ENCODE measurements around the gene HPDL. TPM values are rescaled to one million over a fixed set of nuclear protein-coding genes. Genes with fewer than 3 reads are reported as not detected.

Gene HPDL
- total and polyA plus RNA-seq, 2 experiments from 2014 or later: 3.9 to 5.1 TPM

- Histone ChIP-seq H3K9me3 (ENCODE audit: low read depth) (no peaks in the 10 kb centered on the region), H3K27me3 (no peaks in the 10 kb centered on the region), H3K79me2 (peaks cover 27% of the 10 kb centered on the region), H3K36me3 (replicated peaks; ENCODE audit: insufficient read depth, low read depth) (no peaks in the 10 kb centered on the region), H3K4me2 (no peak overlapping the region), H3K4me3 (no peak overlapping the region), H3K9me2 (replicated peaks; ENCODE audit: insufficient read depth) (no peaks in the 10 kb centered on the region), H3K27ac (no peak overlapping the region), H2AFZ (no peak overlapping the region), H3K4me1 (ENCODE audit: insufficient read depth) (peaks cover 20% of the 10 kb centered on the region), H4K20me1 (ENCODE audit: insufficient read depth, poor library complexity, severe bottlenecking) (no peaks in the 10 kb centered on the region)
- 95% methylated on average over 13 of the region's 13 CpGs for WGBS (ENCODE audit: low lambda C conversion rate, missing lambda C conversion rate)
- TF ChIP-seq EZH2phosphoT487 (IDR thresholded peaks at IDR 0.05; ENCODE audit: low read depth, severe bottlenecking, unreplicated experiment) (no peak), EZH2 (IDR thresholded peaks at IDR 0.05; ENCODE audit: borderline replicate concordance) (no peak)
- TF ChIP-seq, protein P1, sequence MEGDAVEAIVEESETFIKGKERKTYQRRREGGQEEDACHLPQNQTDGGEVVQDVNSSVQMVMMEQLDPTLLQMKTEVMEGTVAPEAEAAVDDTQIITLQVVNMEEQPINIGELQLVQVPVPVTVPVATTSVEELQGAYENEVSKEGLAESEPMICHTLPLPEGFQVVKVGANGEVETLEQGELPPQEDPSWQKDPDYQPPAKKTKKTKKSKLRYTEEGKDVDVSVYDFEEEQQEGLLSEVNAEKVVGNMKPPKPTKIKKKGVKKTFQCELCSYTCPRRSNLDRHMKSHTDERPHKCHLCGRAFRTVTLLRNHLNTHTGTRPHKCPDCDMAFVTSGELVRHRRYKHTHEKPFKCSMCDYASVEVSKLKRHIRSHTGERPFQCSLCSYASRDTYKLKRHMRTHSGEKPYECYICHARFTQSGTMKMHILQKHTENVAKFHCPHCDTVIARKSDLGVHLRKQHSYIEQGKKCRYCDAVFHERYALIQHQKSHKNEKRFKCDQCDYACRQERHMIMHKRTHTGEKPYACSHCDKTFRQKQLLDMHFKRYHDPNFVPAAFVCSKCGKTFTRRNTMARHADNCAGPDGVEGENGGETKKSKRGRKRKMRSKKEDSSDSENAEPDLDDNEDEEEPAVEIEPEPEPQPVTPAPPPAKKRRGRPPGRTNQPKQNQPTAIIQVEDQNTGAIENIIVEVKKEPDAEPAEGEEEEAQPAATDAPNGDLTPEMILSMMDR (IDR thresholded peaks at IDR 0.05; ENCODE audit: poor library complexity): no peak
- DNase-seq (ENCODE audit: low spot score): no peak
Observed at GRCh38 chr1:45345014-45345413, 18.3 kb downstream of the HPDL start.

DNA sequence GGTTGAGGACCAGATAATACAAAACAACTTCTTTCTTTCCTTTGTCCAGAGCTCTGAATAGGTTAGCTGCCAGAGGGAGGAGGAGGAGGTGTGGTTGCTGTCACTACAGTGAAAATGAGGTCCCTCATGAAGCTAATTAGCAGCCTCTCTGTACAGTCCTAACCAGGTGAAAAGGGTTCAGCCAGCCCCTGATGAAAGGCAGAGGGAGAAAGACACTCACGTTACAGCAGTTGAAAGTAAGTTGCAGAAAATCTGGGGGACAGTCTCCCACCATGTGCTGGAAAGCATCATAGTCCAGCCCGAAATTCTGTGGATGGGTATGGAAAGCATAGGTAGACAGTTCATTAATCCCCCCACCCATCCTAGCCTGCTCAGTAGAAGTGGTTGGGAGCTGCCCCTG, 19.8 kb downstream of the HPDL start:
- no peaks in the 10 kb centered on the region for H3K36me3 ChIP-seq (replicated peaks; ENCODE audit: insufficient read depth, low read depth)
- no peak overlapping the region for H3K4me3 ChIP-seq
- no peak for DNase-seq (ENCODE audit: low spot score)
- H3K79me2 ChIP-seq: peaks cover 17% of the 10 kb centered on the region
- no peaks in the 10 kb centered on the region for H3K9me2 ChIP-seq (replicated peaks; ENCODE audit: insufficient read depth)
- H4K20me1 ChIP-seq (ENCODE audit: insufficient read depth, poor library complexity, severe bottlenecking): no peaks in the 10 kb centered on the region
- no peak overlapping the region for H3K27ac ChIP-seq
- 88% methylated on average over 2 of the region's 2 CpGs for WGBS (ENCODE audit: low lambda C conversion rate, missing lambda C conversion rate)
- H3K4me1 ChIP-seq (ENCODE audit: insufficient read depth): peaks cover 12% of the 10 kb centered on the region
- no peak overlapping the region for H2AFZ ChIP-seq
- no peak overlapping the region for H3K4me2 ChIP-seq
- H3K9me3 ChIP-seq (ENCODE audit: low read depth): no peaks in the 10 kb centered on the region
- no peaks in the 10 kb centered on the region for H3K27me3 ChIP-seq
- TF ChIP-seq EZH2 (IDR thresholded peaks at IDR 0.05; ENCODE audit: borderline replicate concordance): no peak
- TF ChIP-seq, protein P1 (IDR thresholded peaks at IDR 0.05; ENCODE audit: poor library complexity): no peak
- no peak for TF ChIP-seq EZH2phosphoT487 (IDR thresholded peaks at IDR 0.05; ENCODE audit: low read depth, severe bottlenecking, unreplicated experiment)

DNA sequence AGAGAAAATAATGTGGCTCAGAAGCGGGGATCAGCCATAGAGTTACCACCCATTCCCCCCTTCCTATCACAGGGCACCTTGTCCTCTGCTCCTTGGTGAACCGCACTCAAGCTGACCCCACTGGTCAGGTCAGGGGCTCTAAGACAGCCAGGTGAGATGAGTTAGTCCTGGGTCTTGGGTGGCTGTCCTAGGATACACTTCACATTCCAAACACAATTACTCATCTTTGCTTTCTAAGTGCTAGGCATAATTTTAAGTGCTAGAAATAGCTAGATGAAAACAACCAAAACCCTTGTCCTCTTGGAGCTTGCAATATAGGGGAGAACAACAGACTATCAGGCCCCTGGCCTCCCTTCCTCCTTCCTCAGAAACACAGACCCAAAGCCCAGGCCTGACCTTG, 21.3 kb downstream of the HPDL start:
- Histone ChIP-seq H3K79me2 (peaks cover 2% of the 10 kb centered on the region), H3K4me3 (no peak overlapping the region), H3K4me1 (ENCODE audit: insufficient read depth) (peaks cover 12% of the 10 kb centered on the region), H3K27me3 (no peaks in the 10 kb centered on the region), H3K9me3 (ENCODE audit: low read depth) (no peaks in the 10 kb centered on the region), H3K36me3 (replicated peaks; ENCODE audit: insufficient read depth, low read depth) (no peaks in the 10 kb centered on the region), H3K27ac (peak overlapping the region; percentile 22), H2AFZ (no peak overlapping the region), H3K4me2 (no peak overlapping the region), H3K9me2 (replicated peaks; ENCODE audit: insufficient read depth) (no peaks in the 10 kb centered on the region), H4K20me1 (ENCODE audit: insufficient read depth, poor library complexity, severe bottlenecking) (no peaks in the 10 kb centered on the region)
- WGBS (ENCODE audit: low lambda C conversion rate, missing lambda C conversion rate): 80% methylated on average over 2 of the region's 2 CpGs
- TF ChIP-seq, protein P1 (IDR thresholded peaks at IDR 0.05; ENCODE audit: poor library complexity): no peak
- TF ChIP-seq EZH2phosphoT487 (IDR thresholded peaks at IDR 0.05; ENCODE audit: low read depth, severe bottlenecking, unreplicated experiment) (no peak), EZH2 (IDR thresholded peaks at IDR 0.05; ENCODE audit: borderline replicate concordance) (no peak)
- DNase-seq (ENCODE audit: low spot score): no peak

DNA sequence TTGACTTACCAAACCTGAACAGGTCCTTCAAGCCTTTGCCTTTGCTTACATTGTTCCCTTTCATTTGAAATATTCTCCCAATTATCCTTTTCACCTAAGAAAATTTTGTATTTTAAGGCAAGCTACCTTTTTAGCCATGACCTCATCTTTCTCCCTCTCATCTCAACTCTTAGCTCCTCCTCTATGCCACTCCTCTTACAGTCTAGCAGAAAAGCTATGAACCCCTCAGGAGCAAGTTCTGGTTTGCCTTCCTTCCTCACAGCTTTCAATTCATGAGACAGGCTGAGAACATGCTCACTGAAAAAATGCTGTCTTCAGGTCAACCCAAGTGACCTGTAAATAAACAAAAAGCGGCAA, 21.9 kb downstream of the HPDL start:
- H2AFZ ChIP-seq: no peak overlapping the region
- H3K4me3 ChIP-seq: no peak overlapping the region
- H3K9me2 ChIP-seq (replicated peaks; ENCODE audit: insufficient read depth): no peaks in the 10 kb centered on the region
- 50% methylated on average over 1 of the region's 1 CpG for WGBS (ENCODE audit: low lambda C conversion rate, missing lambda C conversion rate)
- H3K79me2 ChIP-seq: no peaks in the 10 kb centered on the region
- TF ChIP-seq, protein P1 (IDR thresholded peaks at IDR 0.05; ENCODE audit: poor library complexity): no peak
- H3K4me2 ChIP-seq: no peak overlapping the region
- no peaks in the 10 kb centered on the region for H3K9me3 ChIP-seq (ENCODE audit: low read depth)
- no peaks in the 10 kb centered on the region for H4K20me1 ChIP-seq (ENCODE audit: insufficient read depth, poor library complexity, severe bottlenecking)
- peaks cover 12% of the 10 kb centered on the region for H3K4me1 ChIP-seq (ENCODE audit: insufficient read depth)
- no peaks in the 10 kb centered on the region for H3K27me3 ChIP-seq
- H3K27ac ChIP-seq: peak overlapping the region; percentile 22
- H3K36me3 ChIP-seq (replicated peaks; ENCODE audit: insufficient read depth, low read depth): no peaks in the 10 kb centered on the region
- no peak for DNase-seq (ENCODE audit: low spot score)

Data from hepatocyte (in vitro differentiated cells).